GM21576 (cell line): Measurements from ENCODE around the gene SUSD4.

Source experiments
- ATAC-seq: cut with Tn5 transposase; IDR thresholded peaks from one replicate; pipeline ENCODE4 v1.9.1; 2021; ENCODE audit warnings: mild to moderate bottlenecking, moderate library complexity; ENCODE audit not compliant: unreplicated experiment

Gene SUSD4

DNA sequence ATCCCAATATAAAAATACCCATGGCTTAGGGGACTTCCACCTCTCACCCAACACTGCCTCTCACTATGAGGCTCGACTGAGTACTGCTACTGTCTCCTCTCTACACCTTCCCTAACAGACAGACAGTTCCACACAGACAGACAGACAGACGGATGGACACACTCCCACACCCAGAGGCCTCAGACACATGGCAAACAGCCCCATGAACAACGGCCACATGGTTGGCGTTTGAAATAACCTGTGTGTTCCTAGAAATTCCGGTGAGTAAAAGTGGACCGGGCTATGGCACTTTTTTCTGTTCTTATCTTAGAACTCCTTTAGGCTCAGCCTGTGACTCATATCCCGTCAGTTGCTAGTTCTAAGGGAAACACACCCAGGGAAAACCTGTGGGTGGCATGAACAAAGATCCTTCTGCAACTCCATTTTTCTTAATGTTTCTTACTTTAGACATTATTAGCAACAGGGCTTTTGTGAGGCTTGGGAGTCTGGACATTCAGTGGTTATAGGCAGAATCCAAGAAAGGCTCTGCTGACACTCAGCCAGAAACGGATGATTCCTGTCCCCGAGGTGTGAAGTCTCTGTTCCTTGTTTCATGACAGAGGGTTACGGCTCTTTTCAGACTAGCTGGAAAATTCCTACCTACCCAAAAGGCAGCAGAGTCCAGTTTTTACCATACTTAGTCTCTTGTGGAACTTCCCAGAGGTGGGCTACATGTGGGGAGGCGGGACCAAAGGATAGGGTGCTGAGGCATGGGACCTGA, 130.4 kb downstream of the SUSD4 start:
- ATAC-seq: no peak

DNA sequence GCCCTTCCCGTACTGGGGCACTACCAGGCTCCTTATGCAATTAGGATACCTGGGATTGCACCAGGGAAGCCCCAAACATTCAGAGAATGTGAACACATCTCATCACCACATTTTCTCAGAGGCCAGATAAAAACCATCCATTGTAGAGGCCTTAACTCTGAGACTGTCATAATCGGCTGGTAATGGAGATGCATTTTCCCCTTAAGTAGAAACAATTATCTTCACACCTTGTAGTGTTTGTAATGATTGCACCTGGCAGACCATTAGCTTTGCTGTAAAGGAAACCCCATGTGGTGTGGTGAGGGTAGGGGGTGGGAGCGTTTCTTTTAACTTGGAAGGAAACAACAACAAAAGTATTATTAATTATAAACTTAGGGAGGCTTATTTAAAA, 131.0 kb downstream of the SUSD4 start:
- no peak for ATAC-seq

DNA sequence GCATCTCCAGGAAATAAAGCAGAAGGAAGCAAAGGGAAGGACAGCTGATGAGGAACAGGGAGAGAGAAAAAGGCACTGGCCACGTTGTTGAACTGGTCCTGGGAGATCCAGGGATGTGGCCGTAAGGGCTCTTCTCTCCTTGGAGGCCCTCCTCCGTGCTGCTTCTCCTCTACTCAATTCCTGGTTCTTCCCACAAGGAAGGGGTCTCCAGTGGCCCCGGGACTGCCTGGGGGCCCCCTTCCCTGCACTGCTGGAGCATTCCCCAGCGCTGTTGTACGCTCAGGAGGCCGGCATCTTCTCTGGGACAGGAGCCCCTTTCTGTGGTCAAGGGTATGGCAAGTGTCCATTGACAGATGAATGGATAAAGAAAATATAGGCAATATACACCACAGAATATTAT, 132.4 kb downstream of the SUSD4 start:
- no peak for ATAC-seq

- no peak for ATAC-seq
Measured at GRCh38 chr1:223231011-223231572, 132.9 kb downstream of the SUSD4 start.

DNA sequence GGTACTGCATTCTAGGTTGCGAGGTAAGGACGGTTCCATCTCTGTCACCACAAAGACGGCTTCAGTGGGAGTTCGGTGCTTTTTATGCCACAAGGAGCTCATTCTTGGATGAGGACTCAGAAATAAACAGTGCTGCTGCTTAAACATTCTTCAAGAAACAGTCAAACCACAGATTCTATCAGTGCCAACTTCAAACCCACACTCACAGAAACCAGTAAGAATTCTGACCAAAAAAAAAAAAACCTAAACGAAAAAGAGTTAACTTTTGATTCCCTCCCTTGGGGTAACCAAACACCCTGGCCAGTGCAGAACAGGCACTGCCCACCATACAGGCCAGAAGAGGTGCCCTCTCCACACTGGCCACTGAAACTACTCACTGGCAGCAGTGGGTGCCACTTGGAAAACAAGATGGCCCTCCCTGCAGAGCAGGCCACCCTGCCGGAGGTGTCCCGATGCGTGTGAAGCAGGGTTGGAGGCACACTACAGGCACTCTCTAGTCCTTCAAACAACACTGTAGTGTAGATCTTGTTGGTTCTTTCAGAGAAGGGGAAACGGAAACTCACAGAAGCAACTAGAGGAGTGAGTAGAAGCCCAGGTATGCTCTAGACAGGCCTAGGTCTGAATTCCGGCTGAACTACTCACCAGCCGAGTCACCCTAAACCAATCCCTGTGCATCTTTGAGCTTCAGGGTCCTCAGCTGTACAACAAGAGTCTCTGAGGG, 133.7 kb downstream of the SUSD4 start:
- ATAC-seq: no peak

DNA sequence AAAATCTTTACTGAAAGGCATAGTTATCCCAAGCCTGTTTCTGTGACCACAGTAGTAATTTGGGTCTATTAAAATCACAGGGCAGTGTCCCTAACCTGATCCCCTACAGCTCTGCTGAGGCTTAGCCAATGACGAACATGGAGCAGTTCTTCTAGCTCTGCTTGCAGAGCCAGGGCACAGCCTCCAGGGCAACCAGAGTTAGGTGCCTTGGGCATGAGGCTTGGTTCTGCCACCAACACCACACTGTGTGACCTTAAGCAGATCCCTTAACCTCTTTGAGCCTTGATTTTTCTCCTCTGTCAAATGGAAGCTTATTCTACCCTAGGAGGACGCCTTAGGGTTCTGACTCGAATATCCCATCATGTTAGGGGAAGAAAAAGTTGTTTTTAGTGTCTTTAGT, 134.2 kb downstream of the SUSD4 start:
- ATAC-seq: no peak

DNA sequence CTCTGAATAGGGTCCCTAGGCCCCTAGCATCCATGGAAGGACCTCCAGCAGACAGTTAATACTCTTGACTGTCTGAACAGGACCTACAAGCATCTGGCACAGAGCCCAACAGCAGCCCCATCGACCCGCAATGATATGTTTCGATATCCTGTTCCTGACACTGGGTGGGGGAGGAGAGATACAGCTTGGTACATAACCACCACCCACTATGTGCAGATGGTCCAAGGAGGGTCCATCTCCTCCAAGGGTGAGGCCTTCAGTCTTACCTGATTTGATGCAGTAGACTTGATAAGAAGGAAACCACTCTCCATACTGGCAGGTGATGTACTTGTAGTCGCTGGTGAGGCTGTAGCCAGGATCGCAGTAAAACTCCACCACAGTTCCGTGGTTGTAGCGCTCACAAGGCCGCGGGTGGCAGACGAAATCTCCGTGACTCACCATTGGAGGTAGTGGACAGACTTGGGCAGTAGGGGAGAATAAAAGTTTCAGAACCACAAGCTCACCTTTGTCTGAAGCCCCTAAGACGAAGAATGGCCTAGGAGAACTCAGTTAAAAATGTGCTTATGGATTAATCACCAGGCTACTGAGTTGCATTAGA, 134.9 kb downstream of the SUSD4 start:
- ATAC-seq: no peak

DNA sequence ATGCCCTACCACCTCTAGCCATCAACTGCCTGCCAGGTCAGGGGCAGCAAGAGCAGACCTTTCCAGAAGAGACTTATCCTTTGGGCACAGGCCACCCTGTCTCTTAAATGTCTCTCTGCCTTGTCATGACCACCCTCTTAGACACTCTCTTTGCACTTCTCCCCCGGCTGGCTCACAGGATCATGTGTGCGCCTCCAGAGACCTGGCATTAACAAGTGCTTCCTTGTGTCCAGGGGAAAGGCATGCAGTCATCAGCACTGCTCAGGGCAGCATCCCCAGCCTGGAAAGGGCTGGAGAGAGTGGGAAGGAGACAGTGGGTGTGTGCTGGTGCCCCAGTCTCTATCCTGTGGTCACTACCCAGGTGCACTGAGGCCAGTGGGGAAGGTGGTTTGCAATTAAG, 135.8 kb downstream of the SUSD4 start:
- no peak for ATAC-seq

GRCh38 chr1:223227486-223228196, 136.3 kb downstream of the SUSD4 start:
- no peak for ATAC-seq

- no peak for ATAC-seq
Measured at GRCh38 chr1:223227031-223227430, 136.9 kb downstream of the SUSD4 start.

- ATAC-seq: no peak
Measured at GRCh38 chr1:223226271-223226670, 137.7 kb downstream of the SUSD4 start.

DNA sequence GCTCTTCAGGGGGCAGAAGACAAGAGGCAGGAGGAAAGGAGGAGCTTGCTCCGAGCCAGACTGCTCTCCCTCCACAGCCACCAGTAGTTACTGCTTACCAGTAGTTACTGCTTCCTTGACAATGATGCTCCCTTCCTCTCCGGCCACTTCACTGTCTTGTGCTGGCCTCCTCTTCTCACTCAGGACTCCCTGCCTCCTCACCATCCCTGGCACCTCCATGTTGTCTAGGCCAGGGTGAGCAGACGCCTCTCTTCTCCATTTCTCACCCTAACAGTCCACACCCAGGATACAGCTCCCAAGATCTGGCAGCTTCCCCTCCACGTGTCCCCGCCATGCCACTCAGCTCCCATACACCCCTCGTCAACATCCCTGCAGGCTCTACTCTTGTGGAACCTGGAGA, 138.5 kb downstream of the SUSD4 start:
- no peak for ATAC-seq

DNA sequence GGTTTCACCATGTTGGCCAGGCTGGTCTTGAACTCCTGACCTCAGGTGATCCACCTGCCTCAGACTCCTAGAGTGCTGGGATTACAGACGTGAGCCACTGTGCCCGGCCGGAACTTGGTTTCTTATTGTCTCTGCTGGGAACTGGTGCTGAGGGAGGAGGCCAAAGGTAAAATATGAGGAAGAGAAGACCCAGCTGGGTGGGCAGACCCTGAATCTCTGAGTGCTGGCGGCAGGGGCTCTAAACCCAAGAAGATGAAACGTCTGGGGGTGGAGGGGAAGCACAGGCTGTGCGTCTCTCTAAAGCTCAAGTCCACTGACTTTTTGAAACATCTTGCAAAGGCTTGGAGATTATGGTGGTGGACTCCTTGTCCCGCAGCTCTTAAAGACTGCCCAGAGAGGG, 138.9 kb downstream of the SUSD4 start:
- ATAC-seq: no peak

- no peak for ATAC-seq
Measured at GRCh38 chr1:223224465-223224864, 139.5 kb downstream of the SUSD4 start.

- no peak for ATAC-seq
Measured at GRCh38 chr1:223223091-223223995, 140.6 kb downstream of the SUSD4 start.

GRCh38 chr1:223222377-223222776, 141.6 kb downstream of the SUSD4 start:
- no peak for ATAC-seq

GRCh38 chr1:223221686-223222085, 142.3 kb downstream of the SUSD4 start:
- no peak for ATAC-seq

DNA sequence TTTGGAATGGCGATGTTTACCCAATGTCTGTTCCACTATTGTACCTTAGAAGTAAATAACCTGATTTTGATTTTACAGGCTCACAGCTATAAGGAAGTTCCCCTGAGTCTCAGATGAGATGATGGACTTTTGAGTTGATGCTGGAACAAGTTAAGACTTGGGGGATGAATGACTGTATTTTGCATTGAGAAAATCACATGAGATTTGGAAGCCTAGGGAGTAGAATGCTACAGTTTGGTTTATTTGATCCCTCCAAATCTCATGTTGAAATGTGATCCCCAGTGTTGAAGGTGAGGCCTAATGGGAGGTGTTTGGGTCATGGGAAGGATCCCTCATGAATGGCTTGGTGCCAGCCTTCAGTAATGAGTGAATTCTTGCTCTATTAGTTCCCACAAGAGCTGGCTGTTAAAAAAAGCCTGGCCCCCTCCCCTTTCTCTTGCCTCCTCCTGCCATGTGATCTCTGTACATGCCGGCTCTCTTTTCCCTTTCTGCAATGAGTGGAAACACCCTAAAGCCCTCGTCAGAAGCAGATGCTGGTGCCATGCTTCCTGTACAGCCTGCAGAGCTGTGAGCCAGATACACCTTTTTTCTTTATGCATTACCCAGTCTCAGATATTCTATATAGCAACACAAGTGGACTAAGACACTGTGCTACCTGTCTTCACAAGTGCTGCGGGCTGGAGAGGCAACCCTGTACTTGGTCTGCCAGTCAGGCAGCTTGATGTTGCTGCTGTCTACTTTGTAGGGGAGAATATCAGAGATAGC, 143.9 kb downstream of the SUSD4 start:
- no peak for ATAC-seq

DNA sequence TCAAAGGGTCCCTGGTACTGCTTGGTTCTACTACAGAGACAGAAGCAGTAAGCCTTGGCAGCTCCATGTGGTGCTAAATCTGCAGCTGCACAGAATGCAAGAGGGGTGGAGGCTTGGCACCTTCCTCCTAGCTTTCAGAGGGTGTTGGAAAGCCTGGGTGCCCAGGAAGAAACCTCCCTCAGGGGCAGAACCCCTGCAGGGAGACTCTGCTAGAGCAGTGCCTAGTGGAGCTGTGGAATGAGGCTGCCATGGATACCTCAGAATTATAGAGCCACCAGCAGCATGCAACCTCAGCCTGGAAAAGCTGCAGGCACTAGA, 144.7 kb downstream of the SUSD4 start:
- no peak for ATAC-seq

GRCh38 chr1:223217781-223218180, 146.2 kb downstream of the SUSD4 start:
- no peak for ATAC-seq
